HG02970 (cell line): Measurements from ENCODE around the gene VAT1L.

Experiments used
- ATAC-seq: cut with Tn5 transposase; IDR thresholded peaks from one replicate; pipeline ENCODE4 v1.9.1; 2021; ENCODE audit warnings: mild to moderate bottlenecking, moderate library complexity, moderate number of reproducible peaks; ENCODE audit not compliant: unreplicated experiment, low FRiP score

VAT1L gene

DNA sequence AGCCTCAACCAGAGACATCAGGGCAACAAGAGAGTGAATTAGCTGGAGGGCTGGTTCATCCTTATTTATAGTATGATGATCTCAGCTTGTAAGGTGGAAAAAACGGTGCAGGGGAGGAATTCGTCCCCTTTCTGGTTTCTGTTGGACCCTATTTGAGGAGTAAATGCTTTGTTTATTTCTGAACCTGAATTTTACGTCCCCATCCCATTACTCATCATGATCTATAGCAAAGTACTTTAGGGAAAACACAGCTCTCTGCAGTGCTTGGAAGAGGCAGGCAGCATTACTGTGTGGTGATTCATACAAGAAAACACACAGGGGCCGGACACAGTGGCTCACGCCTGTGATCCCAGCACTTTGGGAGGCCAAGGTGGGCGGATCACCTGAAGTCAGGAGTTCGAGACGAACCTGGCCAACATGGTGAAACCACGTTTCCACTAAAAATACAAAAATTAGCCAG lies 8.0 kb upstream of the VAT1L start:
- ATAC-seq: no peak

DNA sequence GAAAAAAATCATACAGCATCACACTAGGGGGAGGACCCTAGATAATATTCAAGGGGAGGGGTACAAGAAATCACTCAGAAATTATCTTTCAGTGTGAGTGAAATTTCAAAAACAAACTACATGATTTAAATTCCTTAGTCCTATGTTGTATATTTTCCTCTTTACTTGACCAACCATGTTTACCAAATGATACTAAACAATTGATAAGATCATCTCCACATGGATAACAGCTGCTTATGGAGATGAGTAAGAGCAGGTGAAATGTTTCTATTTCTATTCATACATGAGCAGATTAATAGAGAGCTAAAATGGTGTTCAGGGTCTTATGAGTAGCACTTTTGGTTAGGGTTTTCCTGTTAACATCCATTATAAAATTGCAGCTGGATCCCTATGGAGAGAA lies 7.3 kb upstream of the VAT1L start:
- ATAC-seq: no peak

DNA sequence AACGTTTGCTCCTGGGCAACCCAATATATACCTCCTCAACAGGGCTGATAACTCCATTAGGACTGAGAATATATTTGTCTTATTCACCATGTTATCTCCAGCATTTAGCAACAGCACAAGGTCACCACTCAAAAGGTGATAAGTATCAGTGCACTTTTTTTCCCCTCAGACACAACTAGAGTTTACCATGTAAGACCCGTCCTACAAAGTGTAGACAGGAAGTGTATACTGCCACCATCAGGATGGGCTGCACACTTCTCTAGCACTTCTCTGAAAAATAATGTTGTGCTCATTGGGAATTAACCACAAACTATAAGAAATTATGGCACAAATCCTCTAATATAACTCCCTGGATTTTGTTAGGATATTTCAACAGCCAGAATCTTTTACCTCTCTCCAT lies 5.7 kb upstream of the VAT1L start:
- no peak for ATAC-seq

DNA sequence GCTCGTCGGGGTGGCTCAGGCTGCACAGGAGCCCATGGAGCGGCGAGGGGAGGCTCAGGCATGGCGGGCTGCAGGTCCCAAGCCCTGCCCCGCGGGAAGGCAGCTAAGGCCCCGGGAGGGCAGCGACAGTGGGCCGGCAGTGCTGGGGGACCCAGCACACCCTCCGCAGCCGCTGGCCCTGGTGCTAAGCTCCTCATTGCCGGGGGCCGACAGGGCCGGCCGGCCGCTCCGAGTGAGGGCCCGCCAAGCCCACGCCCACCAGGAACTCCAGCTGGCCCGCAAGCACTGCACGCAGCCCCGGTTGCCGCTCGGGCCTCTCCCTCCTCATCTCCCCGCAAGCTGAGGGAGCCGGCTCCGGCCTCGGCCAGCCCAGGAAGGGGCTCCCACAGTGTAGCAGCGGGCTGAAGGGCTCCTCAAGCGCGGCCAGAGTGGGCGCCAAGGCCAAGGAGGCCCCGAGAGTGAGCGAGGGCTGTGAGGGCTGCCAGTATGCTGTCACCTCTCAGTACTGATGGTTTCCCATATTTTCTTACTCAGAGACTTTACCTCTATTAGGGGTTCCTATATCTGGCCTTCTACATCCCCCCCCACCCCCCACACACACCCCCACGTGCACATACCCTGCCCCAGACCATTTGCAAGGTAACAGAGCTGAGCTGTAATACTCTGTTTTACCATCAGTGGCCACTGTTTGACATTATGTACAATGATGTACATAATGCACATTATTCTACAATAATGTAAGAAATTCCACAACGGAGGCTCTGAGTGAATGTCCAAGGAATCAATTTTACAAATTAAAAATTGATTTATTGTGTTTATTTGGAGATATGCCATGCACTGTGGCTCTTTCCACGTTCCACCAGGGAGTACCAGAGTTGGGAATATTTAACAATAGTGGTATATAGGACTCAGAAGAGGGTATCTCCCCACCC lies 3.7 kb upstream of the VAT1L start:
- ATAC-seq: no peak

DNA sequence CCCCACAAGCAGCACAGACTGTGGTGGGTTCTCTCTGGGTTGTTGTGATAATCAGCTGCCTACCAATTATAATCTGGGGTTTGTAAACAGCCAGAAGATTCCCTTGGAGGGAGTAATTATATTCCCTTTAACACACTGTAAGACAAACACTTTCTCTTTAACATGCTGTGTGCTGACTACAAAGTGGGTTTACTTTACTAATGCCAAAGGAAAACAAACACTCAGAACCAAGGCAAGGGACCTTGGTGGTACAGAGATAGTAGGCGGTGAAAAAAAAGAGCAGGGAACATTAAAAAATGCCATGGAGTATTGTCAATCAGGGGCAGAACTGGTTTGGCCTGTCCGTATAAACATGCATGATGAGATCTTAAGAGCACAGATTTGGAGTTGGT lies 3.0 kb upstream of the VAT1L start:
- no peak for ATAC-seq

DNA sequence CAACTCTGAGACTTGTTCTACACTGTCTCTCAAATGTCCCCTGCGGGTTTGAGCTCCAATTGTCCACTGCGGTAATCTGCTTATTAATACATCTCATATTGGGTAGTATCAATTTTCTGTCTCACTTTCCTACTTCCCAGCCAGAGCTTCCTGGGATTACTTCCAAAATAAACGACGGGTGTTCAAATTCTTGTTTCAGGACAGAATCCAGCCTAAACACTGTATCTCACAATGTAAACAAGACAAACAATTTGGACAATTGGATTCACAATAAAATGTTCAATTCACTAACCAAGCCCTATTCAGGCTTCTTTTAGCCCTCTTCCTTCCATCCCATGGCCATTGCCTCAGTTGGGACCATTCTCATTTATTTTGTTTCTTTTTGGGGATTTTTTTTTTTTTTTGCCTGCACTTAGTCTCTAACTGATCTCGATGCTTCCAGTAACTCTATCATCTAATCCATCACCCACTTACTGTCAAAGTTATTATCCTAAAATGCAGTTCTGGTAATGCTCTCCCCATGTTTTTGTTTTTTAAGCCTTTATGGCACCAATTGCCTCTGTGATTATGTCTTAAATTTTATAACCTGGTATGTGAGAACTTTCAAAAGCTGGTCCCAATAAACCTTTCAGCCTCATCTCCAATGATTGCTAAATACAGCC lies 2.0 kb upstream of the VAT1L start:
- no peak for ATAC-seq

DNA sequence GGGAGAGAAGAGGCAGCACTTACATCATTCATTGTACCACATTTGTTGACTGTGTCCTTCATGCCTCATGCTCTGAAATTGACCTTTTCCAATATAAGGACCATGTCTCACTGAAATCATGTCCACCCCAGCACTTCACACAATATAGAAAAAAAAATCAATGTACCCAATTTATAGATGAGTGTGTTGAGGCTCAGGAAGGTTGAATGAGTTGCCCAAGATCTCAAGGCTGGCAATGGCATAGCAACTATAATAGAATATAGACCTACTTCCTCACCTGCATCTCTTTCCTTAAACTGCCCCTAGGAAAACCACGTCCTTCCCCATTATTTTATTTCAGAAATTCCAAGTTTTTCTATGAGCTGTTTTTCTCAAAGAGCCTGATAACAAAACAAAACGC lies 912 bp upstream of the VAT1L start:
- ATAC-seq: no peak

DNA sequence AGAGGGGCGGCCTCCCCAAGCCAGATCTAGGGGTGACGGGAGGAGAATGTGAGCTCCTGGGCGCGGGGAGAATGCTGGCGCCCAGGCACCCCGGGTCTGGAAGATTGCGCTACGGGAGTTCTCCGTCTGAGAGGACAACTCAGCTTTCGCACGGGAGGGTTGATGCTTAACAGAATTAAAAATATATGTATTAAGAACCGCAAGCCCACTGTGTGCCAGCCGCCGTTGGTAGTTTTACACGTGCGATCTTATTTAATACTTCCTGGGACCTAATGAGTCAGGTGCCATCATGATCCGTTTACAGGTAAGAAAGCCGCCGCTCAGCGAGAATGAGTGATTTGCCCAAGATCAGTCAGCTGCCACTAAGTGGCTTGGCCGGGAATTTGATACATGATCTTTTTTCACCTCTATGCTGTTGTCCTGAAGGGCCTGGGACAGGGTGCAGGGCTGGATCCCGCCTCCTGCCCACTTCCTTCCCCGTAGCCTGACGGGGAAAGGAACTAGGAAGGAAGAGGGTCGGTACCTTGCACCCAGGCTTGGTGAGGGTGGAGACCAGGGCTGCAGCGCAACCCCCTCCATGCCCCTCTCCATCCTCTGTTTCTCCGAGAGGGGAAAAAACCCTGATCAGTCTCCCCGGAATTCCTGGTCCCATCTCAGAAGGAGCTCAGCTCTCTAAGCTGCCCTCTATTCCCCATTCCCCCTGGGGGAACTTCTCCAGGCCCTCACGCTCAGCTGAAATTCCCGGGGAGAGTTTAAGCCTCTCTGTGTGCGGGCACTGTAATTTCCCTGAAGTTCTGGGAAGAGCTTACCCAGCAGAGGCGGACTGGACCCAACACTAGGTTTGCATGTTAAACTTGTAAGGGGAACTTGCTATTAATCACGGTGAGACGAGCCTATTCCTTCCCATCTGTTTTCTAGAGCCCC lies 983 bp downstream of the VAT1L start:
- ATAC-seq: no peak

DNA sequence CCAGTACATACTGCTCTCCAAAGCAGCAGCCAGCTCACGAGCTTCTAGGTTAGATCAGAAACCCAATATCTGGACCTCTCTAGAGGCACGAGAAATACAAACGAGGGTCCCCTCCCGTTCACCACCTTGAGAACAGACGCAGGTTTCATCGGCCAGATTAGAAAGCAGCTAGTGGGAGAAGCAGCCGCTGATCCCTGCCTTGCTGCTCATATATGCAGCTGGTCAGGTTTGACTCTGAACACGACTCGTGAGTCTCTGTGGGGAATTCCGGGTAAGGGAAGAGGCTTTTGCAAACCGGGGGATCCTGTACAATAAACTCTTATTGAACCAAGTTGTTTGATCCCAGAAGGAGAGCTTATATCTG lies 1.6 kb downstream of the VAT1L start:
- ATAC-seq: no peak

DNA sequence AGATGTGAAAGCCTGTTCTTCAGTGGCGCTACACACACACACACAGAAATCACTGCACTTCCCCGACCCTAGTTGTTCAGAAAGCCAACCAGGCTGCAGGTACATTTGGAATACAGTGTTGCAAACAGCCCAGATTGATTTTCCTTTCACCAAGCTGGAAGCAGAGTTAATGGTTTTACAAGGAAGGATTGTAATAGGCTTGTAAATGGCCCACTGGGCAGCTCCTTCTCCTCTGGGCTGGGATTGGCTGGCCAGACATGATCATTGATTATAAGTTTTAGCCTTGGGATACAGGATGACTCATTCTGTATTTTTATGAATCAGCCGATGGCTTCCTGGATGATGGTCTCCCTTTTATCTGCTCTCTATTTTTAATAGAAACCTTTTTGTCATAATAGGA lies 2.5 kb downstream of the VAT1L start:
- no peak for ATAC-seq

DNA sequence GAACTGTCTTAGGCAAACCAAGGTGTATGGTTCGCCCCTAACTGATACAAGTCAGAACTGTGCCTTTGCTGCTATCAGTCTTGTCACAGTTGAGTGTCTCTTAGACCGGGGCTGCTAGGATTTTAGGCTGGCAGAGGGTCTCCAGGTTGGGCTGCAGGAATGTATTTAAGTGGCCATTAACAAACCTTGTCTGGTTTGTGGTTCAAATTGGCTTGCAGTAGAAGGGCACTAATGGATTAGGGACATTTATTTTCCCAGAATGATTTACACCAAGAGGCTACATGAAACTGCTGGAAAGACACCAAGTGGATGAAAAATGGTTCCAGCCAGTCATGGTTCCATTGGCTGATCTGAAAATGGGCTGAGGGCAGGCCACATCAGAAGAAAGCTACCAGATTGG lies 5.1 kb downstream of the VAT1L start:
- no peak for ATAC-seq

DNA sequence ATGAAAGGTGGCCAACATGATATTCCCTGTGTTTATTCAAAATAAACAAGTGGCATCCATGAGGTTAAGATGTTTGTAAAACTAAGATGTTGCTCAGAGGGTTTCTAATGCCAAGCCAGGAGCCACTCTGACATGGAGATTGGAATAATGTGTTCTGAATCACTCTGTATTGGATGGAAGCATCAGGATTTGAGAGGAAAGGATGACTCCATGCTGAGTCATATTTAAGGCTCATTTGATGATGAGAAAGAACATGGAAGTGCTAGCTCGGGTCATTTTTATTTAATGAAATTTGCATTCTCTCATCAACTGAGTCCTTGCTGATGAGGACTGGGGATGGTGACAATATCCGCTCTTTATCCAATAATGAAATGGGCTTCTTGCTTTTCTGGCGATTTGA lies 6.2 kb downstream of the VAT1L start:
- no peak for ATAC-seq

DNA sequence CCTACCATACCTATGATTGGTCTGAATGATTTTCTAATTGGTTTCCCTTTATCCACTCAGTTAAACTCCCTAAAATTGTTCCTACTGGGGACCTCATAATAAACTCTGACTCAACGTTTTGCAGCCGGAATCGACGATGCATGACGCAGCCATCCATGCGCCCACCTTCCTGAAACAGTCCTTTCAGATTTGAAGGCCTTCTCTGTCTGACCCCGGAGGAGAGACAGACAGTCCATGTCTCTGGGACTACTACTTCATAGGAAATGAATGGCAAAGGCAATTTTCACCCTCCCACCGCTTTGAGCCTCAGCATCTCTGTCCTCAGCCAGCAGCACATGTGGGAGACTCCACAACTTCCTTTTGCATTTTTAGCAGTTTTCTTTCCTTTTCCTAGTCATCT lies 13.5 kb downstream of the VAT1L start:
- ATAC-seq: no peak

DNA sequence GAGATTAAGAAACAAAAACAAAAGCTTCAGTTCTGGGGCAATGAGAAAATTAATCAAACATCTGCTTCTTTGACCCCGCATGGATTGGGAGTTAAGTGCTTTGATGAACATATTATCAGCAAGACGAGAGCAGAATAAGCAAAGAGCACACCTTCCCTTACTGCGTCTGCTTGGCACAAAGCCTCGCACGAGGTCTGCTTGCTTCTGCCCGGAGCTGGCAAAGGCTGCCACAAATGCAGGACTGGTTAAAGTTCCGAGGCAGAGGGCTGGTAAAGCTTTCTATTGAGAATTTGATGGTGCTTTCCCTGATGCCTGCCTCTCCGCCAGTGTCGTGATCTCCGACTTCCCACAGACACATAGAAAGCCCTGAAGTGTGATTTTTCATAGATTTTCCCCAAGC lies 17.0 kb downstream of the VAT1L start:
- no peak for ATAC-seq

DNA sequence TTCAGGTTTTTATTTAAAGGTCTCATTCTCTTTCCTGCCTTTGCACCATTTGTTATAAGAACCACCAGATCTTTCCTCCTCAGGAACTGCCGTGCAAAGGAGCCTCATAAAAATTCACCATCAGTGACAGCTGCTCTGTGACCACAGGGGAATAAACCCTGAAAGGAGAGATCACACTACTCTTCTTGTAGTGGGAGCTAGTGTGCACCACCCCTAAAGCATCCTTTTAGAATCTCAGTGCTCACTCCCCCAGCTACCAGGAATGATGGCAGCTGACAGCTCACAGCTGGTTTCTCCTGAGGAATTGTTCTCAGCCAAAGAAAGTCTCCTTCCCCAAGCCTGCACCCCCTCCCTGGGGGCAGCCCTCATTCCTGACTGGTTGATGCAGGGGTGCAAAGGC lies 18.7 kb downstream of the VAT1L start:
- no peak for ATAC-seq

DNA sequence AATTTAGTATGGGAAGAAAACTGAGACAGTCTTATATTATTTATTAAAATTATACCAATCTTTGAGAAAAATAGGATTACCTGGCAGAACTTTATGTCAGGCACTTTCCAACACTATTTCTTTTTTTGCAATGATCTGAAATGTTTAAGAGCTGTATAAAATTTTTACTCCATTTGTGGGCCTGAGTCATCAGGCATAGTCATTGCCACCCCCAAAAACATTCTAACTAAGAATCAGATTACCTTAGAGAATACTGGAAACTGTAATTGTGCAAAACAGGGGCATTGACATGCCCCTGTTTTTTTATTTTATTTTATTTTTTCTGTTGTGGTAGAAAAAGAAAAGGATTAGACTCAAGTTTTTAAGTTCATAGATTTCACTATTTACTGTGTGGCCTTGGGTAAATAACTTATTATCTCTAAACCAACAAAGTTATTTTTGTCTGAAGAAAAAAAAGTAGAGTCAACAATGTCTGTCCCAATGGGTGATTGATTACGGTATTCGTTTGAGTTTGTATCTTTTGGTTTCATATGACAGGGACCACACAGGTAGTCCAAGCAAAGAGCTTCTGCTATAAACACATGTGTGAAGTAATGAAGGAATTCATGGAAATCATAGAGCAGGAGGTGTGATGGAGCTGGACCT lies 24.6 kb downstream of the VAT1L start:
- no peak for ATAC-seq

DNA sequence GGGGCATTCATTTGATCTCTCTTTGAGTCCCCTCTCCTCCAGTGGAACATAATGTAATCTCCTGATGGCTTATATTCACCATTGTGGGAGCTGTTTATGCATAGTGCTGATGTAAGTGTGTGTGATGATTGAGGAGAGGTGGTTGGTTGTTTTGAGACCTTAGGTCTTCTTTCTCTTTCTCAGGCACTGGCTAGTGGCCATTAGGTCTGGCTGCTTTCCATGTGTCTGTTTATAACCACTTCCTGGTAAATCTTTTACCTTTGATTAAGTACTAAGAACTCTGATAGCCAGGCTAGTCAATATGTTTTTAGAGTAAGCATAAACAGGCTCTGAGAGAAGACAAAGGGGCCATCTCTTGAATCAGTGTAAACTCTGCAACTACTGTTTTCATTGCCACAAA lies 27.9 kb downstream of the VAT1L start:
- no peak for ATAC-seq

DNA sequence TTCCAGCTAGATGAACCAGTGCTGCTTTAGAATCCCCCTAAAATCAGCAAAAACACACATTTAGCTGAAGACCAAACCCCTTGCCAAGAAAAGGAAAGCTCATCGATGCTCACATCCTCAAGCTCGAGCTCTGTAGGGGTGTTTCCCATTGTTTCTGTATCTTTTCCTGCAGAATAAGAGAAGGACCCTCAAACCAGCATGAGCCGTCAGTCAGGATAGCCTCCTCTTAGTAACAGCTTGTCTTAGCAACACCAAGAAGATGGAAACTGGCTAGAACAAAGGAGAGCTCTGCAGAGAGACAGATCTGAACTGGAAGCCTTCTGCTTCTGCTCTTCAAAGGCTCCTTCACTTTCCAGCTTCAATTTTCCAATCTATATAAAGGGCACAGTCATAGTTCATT lies 32.0 kb downstream of the VAT1L start:
- no peak for ATAC-seq

DNA sequence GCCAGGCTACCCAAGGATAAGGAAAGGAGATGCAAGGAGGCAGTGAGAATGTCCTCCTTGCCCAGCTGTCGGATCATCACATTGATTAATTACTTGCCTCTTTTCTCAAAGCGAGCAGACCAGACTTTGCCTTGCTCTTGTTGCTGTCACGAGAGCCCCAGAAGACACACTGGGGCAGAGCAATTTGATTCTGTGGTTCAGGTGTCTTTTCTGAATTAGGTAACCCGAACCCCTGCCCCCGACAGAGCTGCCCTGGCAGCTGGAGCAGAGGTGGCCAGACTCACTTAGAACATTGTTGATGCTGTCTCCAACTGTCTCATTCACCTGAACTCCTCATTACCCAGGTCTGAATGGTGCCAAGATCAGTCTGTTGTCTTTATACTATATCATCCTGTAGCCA lies 34.3 kb downstream of the VAT1L start:
- ATAC-seq: no peak

DNA sequence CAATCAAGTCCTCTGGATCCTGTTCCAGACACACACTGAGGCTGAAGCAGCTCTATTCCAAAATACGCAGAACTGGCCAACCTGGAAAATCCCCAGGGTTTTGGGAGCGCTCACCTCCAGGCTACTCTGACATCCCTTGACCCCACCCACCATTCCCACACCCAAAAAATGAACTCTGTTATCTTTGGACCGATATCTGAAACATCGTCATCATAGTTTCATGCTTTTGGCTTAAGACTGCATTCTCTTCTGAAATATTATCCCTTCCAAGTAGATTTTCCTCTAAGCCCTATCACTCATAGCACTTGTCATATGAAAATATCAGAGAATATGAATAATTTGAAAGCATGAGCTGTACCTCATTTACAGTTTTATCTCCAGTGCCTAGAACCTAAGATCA lies 34.7 kb downstream of the VAT1L start:
- ATAC-seq: no peak

DNA sequence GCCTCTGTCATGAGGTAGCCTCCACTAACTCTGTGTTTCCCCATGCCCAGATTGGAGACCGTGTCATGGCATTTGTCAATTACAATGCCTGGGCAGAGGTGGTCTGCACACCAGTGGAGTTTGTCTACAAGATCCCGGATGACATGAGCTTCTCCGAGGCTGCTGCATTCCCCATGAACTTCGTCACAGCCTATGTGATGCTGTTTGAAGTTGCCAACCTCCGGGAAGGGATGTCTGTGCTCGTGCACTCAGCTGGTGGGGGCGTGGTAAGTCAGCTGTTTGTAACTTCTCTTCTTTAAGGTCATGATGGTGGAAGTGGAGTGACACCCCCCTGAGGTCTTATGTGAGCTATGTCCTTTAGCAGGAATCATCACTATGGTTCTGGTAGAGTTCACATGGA lies 36.8 kb downstream of the VAT1L start:
- no peak for ATAC-seq
